ENCODE results near the gene KRTAP5-5.
"Not testable (repeated sequence)": the region's sequence is repeated elsewhere in the genome, so short reads cannot be mapped to it uniquely, and the experiment has no call there.

The KRTAP5-5 gene

GRCh38 chr11:1629326-1630185 is at the start of gene KRTAP5-5:
TSS of gene KRTAP5-5 (plus strand) at chr11:1629775. CDS start at chr11:1629841, 66 bp downstream.
- no peak for DNase-seq (ENCODE audit: low read depth)

- DNase-seq (ENCODE audit: low read depth): no peak
Measured at GRCh38 chr11:1581976-1582375, 47.6 kb upstream of the KRTAP5-5 start.

- DNase-seq (ENCODE audit: low read depth): not testable (repeated sequence)
Measured at GRCh38 chr11:1582909-1583308, 46.7 kb upstream of the KRTAP5-5 start.

GRCh38 chr11:1584661-1585370 is 44.8 kb upstream of the KRTAP5-5 start, which contains the start of gene KRTAP5-1:
TSS of gene KRTAP5-1 (minus strand) at chr11:1585283. CDS start at chr11:1585249, 34 bp downstream.
- DNase-seq (ENCODE audit: low read depth): not testable (repeated sequence)

GRCh38 chr11:1586699-1587098 is 42.9 kb upstream of the KRTAP5-5 start:
- no peak for DNase-seq (ENCODE audit: low read depth)

GRCh38 chr11:1589191-1589963 is 40.2 kb upstream of the KRTAP5-5 start:
- not testable (repeated sequence) for DNase-seq (ENCODE audit: low read depth)

- no peak for DNase-seq (ENCODE audit: low read depth)
Measured at GRCh38 chr11:1589996-1590395, 39.6 kb upstream of the KRTAP5-5 start.

- no peak for DNase-seq (ENCODE audit: low read depth)
Measured at GRCh38 chr11:1592628-1593027, 36.9 kb upstream of the KRTAP5-5 start.

- DNase-seq (ENCODE audit: low read depth): not testable (repeated sequence)
Measured at GRCh38 chr11:1595994-1596575, 33.5 kb upstream of the KRTAP5-5 start.

GRCh38 chr11:1596576-1597121 is 32.9 kb upstream of the KRTAP5-5 start:
- DNase-seq (ENCODE audit: low read depth): not testable (repeated sequence)

GRCh38 chr11:1597331-1597993 is 32.1 kb upstream of the KRTAP5-5 start:
- no peak for DNase-seq (ENCODE audit: low read depth)

GRCh38 chr11:1597994-1598380 is 31.6 kb upstream of the KRTAP5-5 start, which contains the start of gene KRTAP5-2:
TSS of gene KRTAP5-2 (minus strand) at chr11:1598294. CDS start at chr11:1598250, 44 bp downstream.
- no peak for DNase-seq (ENCODE audit: low read depth)

GRCh38 chr11:1598406-1598805 is 31.2 kb upstream of the KRTAP5-5 start:
- not testable (repeated sequence) for DNase-seq (ENCODE audit: low read depth)

- no peak for DNase-seq (ENCODE audit: low read depth)
Measured at GRCh38 chr11:1598816-1599215, 30.8 kb upstream of the KRTAP5-5 start.

GRCh38 chr11:1600626-1601025 is 28.9 kb upstream of the KRTAP5-5 start:
- DNase-seq (ENCODE audit: low read depth): no peak

- DNase-seq (ENCODE audit: low read depth): not testable (repeated sequence)
Measured at GRCh38 chr11:1601663-1602062, 27.9 kb upstream of the KRTAP5-5 start.

GRCh38 chr11:1603629-1604028 is 25.9 kb upstream of the KRTAP5-5 start:
- DNase-seq (ENCODE audit: low read depth): no peak

- no peak for DNase-seq (ENCODE audit: low read depth)
Measured at GRCh38 chr11:1604181-1604580, 25.4 kb upstream of the KRTAP5-5 start.

- no peak for DNase-seq (ENCODE audit: low read depth)
Measured at GRCh38 chr11:1604711-1605110, 24.9 kb upstream of the KRTAP5-5 start.

GRCh38 chr11:1605923-1606322 is 23.7 kb upstream of the KRTAP5-5 start:
- not testable (repeated sequence) for DNase-seq (ENCODE audit: low read depth)
